Activated CD8-positive, alpha-beta memory T cell treated with anti-CD3 and anti-CD28 coated beads for 24 hours (primary cell): ENCODE measurements around the gene BCL11B.
A peak's percentile ranks its signal among the peaks of the same experiment; 100 is the strongest.

Source experiments
- DNase-seq: peaks from one replicate; pipeline ENCODE4 v3.0.0-alpha.2; 2020

Gene BCL11B

DNA sequence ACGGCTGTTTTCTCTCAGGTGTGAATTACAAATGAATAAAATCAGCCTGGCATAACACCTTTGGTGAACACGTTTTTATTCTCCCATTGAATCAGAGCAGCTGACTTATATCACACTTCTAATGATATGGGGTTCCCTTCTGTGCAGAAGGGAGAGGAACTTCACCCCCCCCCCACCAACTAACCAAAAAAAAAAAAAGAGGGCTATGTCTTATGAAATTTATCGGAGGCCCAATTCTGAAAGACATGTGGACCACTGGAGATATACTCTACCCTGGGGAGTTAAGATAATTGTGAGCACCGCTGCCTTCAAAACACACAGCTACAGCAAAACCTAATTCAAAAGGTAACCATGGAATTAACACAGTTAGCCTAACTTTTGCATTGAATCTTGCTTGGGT, 4.6 kb downstream of the BCL11B start:
- no peak for DNase-seq

DNA sequence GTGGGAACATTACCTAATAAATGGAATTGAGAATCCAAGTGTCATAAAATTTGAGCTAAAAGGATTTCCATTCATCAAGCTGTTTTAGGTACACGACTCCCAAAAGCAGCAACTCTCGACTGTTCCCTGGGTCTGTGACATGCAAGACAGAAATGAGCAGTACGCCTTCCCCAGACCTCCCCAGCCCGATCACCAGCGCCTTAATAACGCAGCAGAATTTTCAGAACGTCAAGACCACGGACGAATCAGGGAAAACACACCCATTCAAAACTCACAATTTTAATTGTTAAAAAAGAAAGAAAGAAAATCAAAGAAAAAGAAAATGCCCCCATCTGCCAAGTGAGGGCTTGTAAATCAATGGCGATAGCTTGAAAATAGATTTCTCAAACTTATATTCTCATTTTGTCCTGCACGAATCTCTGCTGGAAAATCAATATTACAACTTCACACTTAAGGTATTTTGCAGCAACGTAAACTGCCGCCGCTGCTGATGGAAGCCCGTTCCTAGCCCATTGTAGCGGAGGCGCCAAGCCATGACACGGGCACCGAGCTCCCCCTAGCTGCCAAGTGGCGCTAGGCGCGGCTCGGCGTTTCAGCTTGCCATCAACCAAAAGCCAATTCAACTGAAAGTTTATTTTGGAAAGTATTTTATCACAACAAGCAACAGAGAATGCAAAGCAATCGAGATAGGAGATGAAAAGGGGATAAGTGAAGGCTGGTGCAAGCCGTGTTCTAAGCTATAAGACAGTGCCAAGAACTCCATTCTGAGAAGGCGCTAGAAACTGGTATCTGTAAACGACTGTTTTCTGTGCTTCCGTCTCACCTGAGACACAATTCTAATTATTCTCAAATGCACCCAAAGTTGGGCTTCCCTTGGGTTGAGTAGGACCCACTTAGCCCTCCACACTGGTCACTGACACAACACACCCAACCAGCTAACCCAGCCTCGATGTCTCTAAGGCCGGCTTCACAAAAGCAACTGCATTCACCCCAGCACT, 5.5 kb downstream of the BCL11B start:
- peak; percentile 95 for DNase-seq

DNA sequence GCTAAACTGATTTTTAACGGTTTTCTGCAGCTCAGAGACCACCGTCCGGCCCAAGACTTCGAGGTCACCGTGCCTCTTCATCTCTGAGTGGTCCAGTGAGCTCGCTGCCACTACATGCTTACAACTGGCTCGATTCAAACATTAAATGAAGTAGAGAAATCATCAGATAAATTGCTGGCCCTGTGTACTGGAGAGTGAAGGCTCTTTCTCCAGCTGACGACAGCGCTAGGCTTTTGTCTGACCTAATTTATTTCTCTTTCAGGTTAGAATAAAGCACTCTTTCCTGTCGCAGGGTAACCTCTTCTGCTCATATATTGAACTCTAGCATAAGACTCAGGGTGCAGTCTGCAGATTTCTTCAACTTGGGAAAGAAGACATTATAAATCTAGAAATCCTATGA, 6.4 kb downstream of the BCL11B start:
- DNase-seq, result peak; percentile 67

DNA sequence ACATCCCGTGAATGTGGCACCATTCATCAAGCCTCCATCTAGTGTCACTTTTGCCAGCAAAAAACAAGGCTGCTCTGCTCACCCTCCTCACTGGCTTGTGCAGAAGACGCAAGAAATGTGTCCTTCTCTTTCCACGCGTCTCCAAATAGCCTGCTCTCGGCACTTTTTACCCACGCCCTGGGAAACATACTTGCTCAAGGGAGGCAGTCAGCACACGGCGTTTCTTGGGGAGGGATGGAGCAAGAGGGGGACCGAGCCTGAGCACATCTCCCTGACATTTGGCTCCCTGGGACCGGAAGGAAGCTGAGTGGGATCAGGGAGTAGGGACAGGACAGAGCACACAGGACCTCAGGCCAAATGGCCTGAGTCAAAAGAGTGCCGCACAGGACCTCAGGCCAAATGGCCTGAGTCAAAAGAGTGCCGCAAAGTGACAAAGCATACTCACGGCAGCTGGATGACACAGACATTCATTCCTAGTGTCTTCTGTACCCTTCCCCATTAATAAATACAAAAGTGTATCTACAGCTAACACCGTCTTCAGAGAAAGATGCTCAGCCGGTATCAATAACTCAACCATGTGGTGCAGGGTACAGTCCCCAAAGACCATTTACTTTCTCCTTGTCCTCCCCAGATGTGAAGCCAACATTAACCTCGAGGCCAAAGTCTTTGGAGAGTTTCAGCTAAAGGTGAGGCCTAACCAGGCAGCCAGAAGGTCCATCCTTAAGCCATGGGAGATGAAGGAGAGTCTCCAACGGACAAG, 7.1 kb downstream of the BCL11B start:
- peak; percentile 74 for DNase-seq

DNA sequence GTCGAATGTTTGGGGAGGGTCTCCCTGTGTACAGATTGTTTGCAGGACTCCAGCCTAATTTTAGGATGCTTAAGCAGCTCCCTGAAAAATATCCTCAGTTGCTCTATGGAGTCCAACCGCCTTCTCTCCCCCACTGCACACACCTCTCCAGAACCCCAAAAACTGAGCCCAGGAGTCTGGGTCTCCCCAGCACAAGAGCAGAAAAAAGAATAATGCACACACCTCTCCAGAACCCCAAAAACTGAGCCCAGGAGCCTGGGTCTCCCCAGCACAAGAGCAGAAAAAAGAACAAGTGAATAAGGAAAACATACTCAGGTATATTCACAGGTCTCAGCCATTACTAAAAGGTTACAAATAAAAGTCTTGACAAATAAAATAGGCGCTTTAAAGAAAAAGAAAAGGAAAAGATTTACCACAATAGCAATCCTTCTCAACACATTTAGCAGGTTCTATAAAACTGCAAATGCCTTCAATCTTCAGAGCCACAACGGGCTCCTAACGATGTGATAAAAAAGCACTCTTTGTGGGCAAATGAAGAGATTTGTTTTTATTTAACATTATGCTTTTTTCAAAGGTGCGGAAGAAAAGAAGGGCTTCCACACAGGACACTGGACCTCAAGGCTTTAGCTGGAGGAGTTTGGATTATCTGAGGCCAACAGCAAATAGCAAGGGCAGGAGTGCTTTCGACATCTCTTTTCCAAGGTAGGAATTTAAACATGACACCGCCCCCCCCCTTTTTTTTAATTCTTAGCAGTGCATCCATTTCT, 8.2 kb downstream of the BCL11B start:
- DNase-seq, result peak; percentile 57

DNA sequence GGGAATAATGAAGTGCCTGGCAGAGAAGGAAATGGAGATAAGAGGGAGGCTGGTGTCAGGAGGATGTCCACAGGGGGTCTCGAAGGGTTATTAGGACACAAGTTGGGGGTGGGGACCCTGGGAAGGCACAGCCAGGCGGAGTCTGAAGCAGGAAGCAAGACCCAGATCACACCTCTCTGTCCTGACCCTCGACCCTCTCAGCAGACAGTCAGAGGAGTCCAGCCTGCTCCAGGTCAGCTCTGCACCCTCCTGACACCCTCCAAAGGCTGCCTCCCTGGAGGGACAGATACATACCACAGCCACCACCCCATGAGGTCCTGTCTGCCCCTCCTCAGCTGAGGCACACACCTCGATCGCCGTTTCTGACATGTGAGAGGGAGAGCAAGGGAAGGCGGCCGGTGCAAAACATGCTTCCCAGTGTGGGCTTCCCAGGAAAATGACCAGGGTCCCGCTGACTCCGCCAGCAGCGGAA, 9.0 kb downstream of the BCL11B start:
- DNase-seq, result peak; percentile 78

DNA sequence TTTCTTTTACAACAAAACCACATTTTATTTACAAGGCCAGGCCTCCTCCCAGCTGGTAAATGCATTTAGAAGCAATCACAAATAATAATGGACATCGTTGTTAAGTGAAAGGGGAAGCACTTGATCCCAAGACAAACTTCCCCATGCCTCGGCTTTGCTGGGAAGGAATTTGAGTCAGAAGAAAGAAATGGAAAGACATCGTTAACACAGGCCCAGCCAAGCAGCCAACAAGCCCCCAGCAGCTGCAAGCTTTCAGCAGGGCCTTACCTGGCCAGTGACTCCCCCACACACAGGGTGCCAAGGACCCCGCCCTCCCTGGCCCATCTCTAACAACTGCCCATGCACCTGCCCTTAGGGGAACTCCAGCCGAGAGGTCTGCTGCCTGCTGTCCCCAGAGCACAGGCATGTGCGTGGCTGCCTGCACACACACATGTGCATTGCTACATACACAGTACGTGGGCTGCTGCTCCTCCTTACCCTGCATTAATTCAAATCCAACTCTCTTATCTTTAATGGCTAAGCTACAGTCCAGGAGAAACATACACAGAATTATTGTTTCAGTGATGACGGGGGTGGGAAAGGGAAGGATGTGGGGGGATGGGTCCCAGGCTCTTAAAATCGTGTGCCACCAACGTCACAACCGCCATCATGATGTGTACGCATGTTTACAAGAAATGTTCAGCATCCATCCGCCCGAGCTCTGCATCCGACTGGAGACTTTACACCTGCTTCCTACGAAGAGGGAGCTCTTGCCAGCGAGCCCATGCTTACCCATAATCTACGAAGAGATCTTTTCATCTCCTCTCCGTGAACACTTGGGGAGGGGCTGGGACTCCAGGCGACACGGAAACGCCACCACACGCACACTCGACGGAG, 9.8 kb downstream of the BCL11B start:
- peak; percentile 83 for DNase-seq

DNA sequence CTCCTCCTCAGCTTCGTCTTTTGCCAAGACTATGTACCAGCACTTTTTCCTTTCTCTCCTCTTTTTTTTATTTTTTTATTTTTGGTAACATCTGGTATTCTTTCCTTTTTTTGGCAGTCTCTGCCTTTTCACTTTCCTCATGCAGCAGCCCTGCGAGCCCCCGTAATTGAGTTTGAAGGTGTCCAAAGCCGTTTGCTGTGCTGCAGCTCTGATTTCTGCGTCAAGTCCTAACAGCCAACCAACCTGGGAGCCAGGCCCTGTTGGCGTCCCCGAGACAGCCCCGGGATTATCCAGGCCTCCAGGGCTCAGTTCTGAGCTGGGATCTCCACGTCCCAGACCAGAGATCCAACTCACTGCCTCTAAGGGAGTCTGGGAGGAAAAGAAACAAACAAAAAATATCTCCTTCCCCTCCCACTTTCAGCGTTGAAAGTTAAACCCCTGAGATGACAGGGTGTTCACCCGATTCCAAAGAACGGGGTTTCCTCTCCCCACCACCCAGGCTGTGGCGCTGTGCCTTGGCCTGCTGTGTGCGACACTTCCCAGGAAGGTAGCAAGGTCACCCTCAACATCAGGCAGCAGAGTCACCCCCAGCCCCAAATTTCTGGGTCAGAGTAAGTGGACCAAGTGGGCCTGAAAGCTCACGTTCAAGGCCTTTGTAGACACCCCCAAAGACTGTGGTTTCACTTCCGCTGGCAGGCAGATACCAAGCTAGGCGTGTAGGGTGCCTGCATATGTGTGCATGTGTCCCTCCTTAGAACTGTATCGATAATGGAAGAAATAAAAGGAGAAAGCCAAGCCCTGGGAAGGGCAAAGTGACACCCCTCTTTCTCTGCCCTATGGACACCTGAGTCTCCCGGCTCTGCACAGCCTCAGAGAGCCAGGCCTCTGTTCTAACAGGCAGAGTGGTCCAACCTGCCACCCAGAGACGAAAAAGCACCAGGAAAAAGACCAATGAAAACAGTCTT, 11.1 kb downstream of the BCL11B start:
- DNase-seq, result peak; percentile 85

DNA sequence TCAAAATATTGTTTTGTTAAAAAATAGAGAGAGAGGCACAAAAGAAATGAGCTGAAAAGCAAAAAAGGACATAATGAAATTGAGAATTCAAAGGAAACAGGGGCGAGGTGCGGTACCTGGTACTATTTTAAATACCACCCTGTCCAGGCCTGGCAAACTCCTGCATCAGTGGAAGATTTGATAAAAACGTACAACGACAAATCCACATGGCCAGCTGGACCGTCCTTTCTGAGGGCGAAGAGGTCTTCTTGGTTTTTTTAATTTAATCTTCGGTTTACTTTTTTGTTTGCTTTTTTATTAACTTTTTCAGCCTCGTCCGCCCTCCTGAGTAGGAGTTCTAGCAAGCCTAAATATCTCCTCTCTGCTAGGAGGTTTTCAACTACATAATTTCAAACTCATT, 11.9 kb downstream of the BCL11B start:
- DNase-seq, result no peak

DNA sequence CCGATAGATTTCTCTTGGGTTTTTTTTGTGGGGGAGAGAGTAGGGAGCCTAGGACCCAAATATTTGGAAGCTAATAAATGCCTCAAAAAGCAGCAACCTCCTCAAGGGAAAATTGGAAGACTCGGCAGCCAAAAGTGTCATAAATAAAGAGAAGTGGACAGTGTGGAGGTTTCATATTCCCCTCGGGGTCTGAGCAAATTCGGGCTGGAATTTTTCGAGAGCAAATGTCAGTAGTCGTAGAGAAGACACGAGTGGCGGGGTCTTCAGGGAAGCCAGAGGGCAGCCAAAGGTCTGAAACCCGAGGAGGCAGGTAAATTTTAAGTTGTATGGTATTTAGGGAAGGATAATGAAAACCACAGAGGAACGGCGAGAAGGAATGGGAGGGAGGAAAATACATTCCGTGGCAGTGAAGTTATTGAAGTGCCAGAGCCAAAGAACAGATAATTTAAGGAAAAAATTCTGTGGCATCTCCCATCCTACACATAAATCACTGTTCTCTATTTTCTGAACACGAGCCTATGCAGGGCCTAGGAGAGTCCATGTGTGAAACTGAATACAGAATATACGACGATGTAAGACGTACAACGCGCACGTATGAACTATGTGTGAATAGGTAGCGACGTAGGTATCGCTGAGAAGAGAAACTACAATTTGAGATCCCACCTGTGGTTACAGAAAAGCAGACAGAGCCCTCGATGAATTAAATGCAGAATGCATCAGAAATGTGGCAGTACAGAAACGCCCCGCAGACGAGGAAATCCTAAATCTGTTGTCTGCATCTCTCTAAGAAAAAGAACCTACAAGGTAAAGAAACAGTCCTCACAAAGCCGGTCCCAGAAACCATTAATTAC, 12.9 kb downstream of the BCL11B start:
- no peak for DNase-seq

DNA sequence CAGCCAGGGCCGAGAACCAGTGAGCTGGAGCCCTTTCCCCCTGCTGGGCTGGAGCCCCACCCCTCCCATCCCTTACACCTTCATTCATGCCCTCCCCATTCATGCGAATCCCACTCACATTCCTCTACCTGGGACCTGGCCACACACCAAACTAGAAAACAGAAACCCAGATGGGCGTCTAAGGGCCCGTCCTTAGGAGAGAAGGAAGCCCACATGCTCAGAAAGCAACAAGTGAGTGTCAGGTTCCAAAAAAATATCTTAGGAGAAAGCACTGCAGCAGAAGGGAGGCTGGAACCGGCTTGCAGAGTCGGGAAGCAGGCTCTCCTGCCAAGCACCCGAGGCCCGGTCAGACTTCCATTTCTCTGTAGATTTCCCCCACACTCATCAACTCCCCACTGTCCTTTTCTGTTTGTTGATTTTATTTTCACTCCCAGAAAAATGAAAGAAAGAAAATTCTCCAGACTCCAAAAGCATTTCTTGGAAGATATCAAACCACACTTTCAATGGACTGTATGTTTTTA, 13.6 kb downstream of the BCL11B start:
- no peak for DNase-seq

DNA sequence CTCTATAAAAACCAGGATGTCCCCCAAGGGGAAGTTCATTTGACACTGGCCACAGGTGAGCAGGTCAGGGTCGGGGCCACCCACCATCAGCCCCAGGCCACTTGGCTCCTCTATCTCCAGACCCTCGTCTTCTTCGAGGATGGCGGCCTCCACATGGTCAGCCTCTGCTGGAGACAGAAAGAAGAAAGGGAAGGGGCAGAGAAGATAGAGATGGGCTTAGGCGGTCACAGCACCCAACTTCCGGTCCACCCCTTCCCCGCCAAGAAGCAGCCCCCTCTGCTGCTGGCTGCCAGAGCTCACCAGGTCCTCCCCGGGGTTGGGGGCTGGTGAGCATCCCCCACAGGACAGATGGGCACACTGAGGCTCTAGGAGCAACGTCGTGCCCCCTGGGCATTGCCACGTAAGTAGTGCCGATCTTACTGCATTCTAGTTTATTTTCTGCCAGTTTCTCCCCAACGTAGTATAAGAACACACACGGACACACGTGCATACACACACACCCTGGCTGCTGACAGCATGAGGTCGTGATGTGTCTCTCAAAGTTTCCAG, 14.2 kb downstream of the BCL11B start:
- peak; percentile 76 for DNase-seq

DNA sequence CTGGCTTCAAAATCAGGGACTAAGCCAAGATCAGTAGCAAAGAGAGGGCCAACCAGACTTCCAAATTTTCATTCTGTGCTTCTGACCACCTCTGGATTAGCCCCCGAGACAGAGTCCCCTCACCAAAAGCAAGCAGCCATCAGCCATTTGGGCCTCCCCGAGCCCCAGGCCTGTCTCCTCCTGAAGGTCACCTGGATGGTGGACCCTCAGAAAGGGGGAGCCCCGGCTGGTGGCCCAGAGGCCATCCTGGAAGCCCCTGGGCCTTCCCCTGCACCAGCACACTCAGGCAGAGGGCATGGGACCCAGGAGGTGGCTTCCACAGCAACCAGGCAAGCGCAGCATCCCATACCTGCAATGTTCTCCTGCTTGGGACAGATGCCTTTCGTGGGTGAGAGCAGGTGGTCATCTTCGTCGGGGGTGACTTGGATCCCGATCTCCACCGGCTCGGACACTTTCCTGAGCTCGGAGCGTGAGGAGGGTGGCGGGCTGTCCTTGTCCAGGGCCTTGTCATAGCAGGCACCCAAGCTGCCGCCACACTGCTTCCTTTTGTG, 14.8 kb downstream of the BCL11B start:
- peak; percentile 69 for DNase-seq

DNA sequence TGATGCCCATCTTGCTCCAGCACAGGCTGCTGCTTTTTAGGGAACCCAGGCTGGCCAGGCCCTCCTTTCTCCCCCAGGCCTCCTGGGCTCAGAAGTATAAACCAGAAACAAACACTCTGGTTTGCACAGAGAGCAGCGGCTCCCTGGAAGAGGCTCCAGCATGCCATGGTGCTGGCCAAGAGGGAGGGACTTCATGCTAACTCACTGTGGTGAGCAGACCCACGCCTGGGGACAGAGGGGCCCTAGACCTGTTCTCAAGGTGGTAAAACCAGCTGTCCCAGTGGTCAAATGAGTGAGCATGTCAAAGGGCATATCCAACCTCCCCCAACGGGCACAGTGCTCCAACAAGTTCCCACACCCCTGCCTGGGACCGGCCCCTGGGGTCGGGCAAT, 15.5 kb downstream of the BCL11B start:
- peak; percentile 68 for DNase-seq

DNA sequence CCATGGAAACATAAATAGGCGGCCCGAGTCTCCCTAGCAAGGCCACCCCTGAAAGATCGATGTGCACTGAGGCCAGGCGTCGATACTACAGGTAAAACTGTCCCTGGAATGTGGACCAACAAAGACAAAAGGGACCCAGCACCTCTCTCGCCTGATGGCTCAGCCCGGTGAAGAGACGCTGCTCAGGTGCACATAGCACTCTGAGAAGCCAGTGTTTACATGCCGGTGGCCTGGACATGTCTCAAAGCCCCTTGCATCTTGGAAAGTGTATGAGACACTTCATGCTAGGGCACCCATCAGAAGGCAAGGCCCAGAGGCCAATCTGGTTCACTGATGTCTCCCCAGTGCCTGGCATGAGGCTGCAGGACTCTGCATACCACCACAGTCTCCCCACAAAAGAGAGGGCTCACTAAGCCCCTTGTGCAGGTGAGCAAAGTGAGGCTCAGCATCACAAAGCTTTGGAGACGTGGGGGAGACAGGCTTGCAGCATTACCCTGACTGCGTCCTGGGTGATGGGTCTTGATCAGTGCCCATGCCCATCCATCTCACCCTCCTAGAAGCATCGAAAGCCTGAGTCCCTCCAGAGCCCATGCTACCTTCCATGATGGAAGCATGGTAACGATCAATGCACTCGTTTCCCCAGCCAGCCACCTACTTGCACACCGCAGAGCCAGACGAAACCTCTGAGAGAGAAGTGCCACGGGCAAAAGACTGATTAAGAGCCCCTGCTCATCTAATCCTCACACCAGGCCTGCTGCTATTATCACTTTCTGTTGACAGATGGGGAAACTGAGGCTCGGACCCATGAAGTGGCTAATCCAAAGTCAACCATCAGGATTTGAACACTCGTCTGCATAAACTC, 16.1 kb downstream of the BCL11B start:
- DNase-seq, result peak; percentile 70

DNA sequence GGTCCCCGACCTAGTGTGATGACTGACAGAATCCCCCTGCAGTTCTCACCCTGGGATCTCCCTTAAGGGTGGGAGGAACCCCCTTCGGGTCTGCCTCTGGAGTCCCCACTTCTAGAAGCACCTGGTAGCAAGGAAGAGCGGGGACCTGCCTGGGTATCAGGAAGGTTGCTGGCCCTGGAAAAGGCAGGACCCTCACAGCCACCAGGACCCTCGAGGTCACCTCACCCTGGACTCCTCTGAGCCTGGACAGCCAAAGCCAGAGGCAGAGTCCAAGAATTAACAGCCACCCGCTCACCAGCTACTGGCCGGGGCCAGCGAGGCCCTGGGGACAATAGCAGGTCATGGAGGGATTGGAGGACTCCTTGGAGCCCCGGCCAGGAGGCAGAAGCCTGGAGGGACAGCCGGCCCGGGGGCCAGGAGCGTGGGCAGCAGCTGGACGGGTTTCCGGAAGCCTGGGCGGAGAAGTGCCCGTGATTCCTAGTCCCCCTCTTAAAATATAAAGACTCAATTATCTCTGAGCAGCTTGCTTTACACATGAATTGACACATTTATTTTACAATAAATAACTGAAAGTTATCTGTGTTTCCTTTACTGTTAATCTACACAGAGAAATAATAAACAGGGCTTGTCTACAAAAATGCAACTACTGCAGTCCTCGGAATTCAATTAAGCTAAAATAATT, 17.5 kb downstream of the BCL11B start:
- peak; percentile 61 for DNase-seq

DNA sequence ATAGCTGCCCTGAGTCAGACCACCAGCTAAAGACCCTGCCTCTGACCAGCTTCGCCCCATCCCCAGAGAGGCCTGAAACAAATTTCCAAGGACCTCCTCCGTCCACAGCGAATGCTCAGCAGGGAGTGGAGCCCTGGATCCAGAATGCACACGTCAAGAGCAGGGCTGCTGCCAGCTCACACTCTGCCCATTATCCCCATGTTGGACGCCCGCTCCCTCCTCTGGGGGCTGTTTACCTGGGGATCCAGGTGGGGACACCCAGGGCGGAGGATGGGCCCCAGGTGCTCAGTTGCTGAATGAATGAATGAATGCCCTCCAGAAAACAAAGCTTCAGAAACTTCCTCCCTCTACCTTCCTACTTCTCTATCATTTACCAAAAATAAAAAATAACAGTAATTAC, 18.1 kb downstream of the BCL11B start:
- no peak for DNase-seq
